SK-MEL-5 (cell line): Measurements from ENCODE around the gene RTN4RL2. TPM values are rescaled to one million over a fixed set of nuclear protein-coding genes. Genes with fewer than 3 reads are reported as not detected.

Source experiments
- DNase-seq: peaks from one replicate; pipeline ENCODE4 v3.0.0-alpha.2; 2016; ENCODE audit warnings: low read depth, low spot score
- in situ Hi-C: cut with HindIII; loops from 2 replicates; pipeline ENCODE4 v1.10.0; 2016; ENCODE audit warnings: low sequenced_read_pairs, high pct_unique_total_duplicates, low pct_unique_long_range_greater_than_20kb
- total RNA-seq: library from RNA; depleted of rRNA; stranded (reverse); fragments of >200 nt; shearing (Covaris generic); gene quantifications from 2 replicates; pipeline ENCODE4 v1.2.3, GENCODE V29; 2014

RTN4RL2 gene
- total RNA-seq, 1 experiment from 2014 or later = 0.29 TPM

- no peak for DNase-seq
- in situ Hi-C loops = no loop called here
Observed at GRCh38 chr11:57475191-57475590, 14.9 kb downstream of the RTN4RL2 start.

- in situ Hi-C loops = no loop called here
Observed at GRCh38 chr11:57475671-57476046, 15.3 kb downstream of the RTN4RL2 start.

DNA sequence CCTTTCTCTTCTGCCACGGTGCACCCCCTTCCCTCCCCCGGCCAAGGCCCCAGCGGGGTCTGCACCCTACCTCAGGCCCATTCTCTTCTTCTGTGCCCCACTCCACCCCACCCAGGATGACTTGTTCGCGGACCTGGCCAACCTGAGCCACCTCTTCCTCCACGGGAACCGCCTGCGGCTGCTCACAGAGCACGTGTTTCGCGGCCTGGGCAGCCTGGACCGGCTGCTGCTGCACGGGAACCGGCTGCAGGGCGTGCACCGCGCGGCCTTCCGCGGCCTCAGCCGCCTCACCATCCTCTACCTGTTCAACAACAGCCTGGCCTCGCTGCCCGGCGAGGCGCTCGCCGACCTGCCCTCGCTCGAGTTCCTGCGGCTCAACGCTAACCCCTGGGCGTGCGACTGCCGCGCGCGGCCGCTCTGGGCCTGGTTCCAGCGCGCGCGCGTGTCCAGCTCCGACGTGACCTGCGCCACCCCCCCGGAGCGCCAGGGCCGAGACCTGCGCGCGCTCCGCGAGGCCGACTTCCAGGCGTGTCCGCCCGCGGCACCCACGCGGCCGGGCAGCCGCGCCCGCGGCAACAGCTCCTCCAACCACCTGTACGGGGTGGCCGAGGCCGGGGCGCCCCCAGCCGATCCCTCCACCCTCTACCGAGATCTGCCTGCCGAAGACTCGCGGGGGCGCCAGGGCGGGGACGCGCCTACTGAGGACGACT lies 15.9 kb downstream of the RTN4RL2 start:
- in situ Hi-C loops = no loop called here
- no peak for DNase-seq

More at GRCh38 chr11:57475671-57476046, 15.3 kb downstream of the RTN4RL2 start:
- DNase-seq = no peak

- DNase-seq = no peak
- in situ Hi-C loops = no loop called here
Observed at GRCh38 chr11:57476757-57477506, 16.6 kb downstream of the RTN4RL2 start.

GRCh38 chr11:57477507-57478189 lies 17.3 kb downstream of the RTN4RL2 start:
- DNase-seq = no peak
- in situ Hi-C loops = no loop called here

DNA sequence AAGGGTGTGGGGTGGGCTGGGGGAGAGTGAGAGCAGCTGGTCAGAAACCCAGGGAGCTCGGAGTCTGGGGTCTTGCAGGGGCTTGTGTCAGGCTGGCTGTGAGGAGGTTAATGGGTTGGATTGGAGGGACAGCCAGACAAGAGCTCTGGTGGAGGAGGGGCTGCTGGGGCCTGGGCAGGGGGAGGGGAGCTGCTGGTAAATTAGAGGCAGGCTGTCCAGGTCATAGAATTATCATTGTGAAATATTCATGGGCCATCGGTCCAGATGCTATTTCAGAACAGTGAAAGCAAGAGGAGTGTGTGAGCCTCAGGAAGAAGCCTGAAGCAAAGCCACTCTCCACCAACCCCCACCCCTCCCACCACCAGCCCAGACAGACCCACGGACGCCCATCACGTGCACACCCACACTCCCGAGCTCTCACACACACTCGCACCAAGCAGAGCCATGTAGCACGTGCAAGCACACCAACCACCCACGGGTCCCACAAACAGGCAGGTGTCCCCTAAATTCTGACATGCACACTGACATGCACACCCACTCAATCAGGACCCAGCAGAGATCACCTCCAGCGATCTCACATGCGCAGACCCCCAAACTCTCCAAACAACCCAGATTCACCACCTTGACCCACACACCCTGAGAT lies 18.8 kb downstream of the RTN4RL2 start:
- DNase-seq = no peak
- in situ Hi-C loops = no loop called here

DNA sequence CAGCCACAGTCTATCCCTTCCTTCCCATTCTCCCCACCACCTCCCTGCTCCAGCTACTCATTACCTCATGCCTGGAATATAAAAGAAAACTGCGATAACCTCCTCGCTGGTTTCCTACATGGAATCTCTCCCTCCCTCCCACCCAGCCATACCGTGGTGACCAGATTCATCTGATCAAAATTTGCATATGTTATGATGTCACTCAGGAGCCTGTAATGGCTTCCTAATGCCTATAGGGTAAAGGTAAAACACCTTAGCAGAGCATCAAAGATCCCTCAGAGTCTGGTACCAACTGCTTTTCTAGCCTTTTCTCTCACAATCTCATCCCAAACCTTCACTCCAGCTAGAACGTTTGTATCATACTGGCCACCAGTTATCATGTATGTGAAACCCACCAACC lies 19.6 kb downstream of the RTN4RL2 start:
- in situ Hi-C loops = no loop called here
- no peak for DNase-seq

GRCh38 chr11:57480409-57481137 lies 20.2 kb downstream of the RTN4RL2 start:
- in situ Hi-C loops = no loop called here
- DNase-seq = peak; percentile 73

DNA sequence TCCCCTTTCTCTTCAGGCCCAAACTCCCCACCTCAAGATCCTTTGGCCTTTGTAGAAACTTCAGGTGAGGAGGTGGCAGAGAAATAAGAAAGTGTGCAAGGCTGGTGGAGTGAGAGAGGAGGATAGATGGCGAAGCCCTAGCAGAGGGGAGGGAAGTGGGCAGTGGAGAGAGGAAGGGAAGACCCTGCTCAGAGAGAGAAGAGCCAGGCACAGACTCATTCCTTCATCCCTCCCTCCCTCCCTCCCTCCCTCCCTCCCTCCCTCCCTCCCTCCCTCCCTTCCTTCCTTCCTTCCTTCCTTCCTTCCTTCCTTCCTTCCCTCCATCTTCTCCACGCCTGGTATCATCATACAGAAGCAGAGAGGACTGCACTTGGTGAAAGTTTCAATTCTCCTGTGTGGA lies 21.0 kb downstream of the RTN4RL2 start:
- in situ Hi-C loops = no loop called here

DNA sequence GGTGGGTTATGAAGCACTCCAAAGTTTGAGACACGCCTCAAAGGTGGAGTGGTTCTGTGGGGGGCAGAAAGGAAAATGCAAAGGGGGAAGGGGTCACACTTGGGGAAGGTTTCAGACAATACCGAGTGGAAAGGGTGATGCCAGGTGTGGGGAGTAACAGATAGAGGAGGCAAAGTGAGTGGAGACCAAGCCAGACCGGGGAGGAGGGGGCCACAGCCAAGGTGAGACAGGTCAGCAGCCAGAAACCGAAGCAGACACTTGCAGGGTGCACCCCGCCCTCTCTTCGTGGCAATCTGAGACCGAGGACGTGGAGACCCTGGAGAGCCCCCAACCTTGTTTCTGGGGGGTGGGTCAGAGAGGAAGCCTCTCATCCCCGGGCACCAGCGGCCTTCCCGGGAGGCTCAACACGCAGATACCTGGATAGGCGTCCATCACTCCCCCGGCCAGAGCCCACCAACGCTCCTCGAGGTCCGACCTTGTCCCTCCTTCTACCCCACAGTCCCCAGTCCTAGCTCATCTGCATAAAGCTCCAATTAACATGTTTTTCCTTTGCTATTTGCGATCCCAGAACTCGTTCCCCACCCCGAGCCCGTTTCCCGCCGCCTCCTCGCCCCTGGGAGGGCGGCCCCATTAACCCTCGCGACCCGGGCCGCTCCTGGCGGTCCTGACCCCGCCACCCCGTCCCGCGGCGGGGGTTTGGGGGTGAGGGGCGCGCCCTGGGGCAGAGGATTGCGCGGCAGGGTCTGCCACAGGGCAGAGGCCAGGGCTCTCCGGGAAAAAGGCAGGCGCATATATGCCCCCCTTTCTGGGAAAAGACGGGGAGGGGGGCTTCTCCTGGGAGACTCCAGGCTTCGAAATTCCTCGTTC lies 21.8 kb downstream of the RTN4RL2 start:
- no peak for DNase-seq
- in situ Hi-C loops = no loop called here

More for the DNA sequence above, 21.0 kb downstream of the RTN4RL2 start:
- DNase-seq = no peak

GRCh38 chr11:57482782-57483561 lies 22.6 kb downstream of the RTN4RL2 start:
- in situ Hi-C loops = no loop called here
- no peak for DNase-seq

GRCh38 chr11:57483562-57483918 lies 23.2 kb downstream of the RTN4RL2 start:
- no peak for DNase-seq
- in situ Hi-C loops = no loop called here

DNA sequence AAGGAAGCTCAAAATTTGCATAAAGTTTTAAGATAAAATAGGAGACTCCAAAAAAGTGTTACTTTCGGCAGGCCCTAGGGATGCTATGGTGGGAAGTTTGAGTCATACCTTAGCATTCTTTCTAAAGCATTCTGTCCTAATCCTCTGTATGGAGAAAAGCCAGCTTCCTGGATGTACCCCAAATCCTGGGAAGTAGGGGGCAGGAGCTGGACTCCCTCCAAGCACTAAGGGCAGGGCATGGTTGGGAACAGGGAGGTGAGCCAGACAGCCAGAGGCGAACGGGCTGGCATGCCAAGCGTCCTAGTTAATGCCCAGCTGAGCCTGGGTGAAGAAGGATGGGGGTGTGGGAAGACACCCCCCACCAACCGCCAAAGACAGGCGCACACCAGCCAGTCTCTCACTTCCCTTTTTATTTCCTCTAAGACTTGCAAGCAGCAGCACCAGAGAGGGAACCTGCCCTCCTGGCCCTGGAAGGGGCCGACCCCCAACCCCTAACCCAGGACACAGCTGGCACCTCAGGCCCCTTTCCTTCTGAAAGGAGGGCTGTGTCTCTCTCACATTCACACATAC lies 23.9 kb downstream of the RTN4RL2 start:
- in situ Hi-C loops = no loop called here
- no peak for DNase-seq

- in situ Hi-C loops = no loop called here
- no peak for DNase-seq
Observed at GRCh38 chr11:57485217-57485990, 25.1 kb downstream of the RTN4RL2 start.
